Esophagus squamous epithelium (tissue), 5 donors: ENCODE results near the gene ANKFY1. TPM values are rescaled to one million over a fixed set of nuclear protein-coding genes. Genes with fewer than 3 reads are reported as not detected.

Experiments used
- DNase-seq: peaks from one replicate; lab custom pipeline; 2025; lab: John Stamatoyannopoulos, UW
- H3K27ac ChIP-seq, 4 donors: fragments of 200-600 bp; sonication (generic); one replicate each; pipeline ENCODE4 v1.5.1; 2016 to 2019; ENCODE audit warnings: mild to moderate bottlenecking in 1 of 4
- H3K27me3 ChIP-seq, 4 donors: fragments of 200-600 bp; sonication (generic); 1 replicate in 3 of 4; 2 replicates in 1 of 4; pipeline versions ENCODE4 v1.5.1 to v1.6.0; 2017 to 2021; ENCODE audit warnings: antibody characterized with exemption in 1 of 4
- H3K36me3 ChIP-seq, 3 donors: fragments of 200-600 bp; sonication (generic); one replicate each; pipeline ENCODE4 v1.5.1; 2016 to 2019
- H3K4me1 ChIP-seq, 3 donors: fragments of 200-600 bp; sonication (generic); one replicate each; pipeline ENCODE4 v1.5.1; 2017 to 2019
- H3K4me3 ChIP-seq, 4 donors: fragments of 200-600 bp; sonication (generic); 1 replicate in 3 of 4; 2 replicates in 1 of 4; pipeline ENCODE4 v1.5.1; 2016 to 2019; ENCODE audit warnings: mild to moderate bottlenecking in 2 of 4, moderate library complexity in 1 of 4
- H3K9me3 ChIP-seq, 3 donors: fragments of 200-600 bp; sonication (generic); one replicate each; pipeline ENCODE4 v1.5.1; 2016 to 2019
- CTCF ChIP-seq, 6 experiments: fragments of 450-650 bp in 4 of 6; fragments of 200-600 bp in 2 of 6; sonication (generic) in 2 of 6; IDR thresholded peaks; one replicate each; pipeline ENCODE4 v1.5.1; 2016 to 2019; ENCODE audit warnings: antibody characterized with exemption in 6 of 6, mild to moderate bottlenecking in 4 of 6, moderate library complexity in 4 of 6
- POLR2A ChIP-seq, 4 donors: fragments of 450-650 bp; IDR thresholded peaks; one replicate each; pipeline ENCODE4 v1.6.1; 2017; ENCODE audit warnings: antibody characterized with exemption in 4 of 4, mild to moderate bottlenecking in 4 of 4, moderate library complexity in 3 of 4
- WGBS, 2 donors: methylation state at CpG; one replicate each; pipeline ENCODE4 v1.1.5; 2018; 5-methylcytosine and 5-hydroxymethylcytosine counted together
- intact Hi-C: fragments of 100-400 bp; cut with DNase I; formaldehyde crosslinking; loops from one replicate; pipeline ENCODE4 v1.15.0; 2022
- small RNA-seq, 4 donors: library from RNA; depleted of rRNA; stranded (forward); fragments of <200 nt; gene quantifications; one replicate each; pipeline ENCODE3, GENCODE V24; 2016
- total RNA-seq, 4 donors: library from RNA; depleted of rRNA; stranded (reverse); fragments of >200 nt; gene quantifications; one replicate each; pipeline ENCODE4 v1.1.0, GENCODE V29; 2016
- donor health status: DM: yes; HTN: yes; CAD: no.

ANKFY1 gene
- total RNA-seq, 4 donors from 2014 or later: 21.0 to 34.7 (median 26.4) TPM

- 79 to 82% methylated on average over 4 of the region's 4 CpGs for WGBS, 2 donors
Observed at GRCh38 chr17:4116516-4116915, 147.3 kb downstream of the ANKFY1 start.

More at GRCh38 chr17:4116516-4116915, 147.3 kb downstream of the ANKFY1 start:
- Histone ChIP-seq H3K36me3 (peaks cover 6 to 100% (median 33%) of the 10 kb centered on the region in 3 donors), H3K4me1 (peaks cover 0 to 8% (median 0%) of the 10 kb centered on the region in 3 donors), H3K4me3 (no peak overlapping the region), H3K27ac (no peak overlapping the region), H3K9me3 (no peaks in the 10 kb centered on the region), H3K27me3 (no peaks in the 10 kb centered on the region)
- no peak for TF ChIP-seq POLR2A (IDR thresholded peaks at IDR 0.05)
- no peak for TF ChIP-seq CTCF (IDR thresholded peaks at IDR 0.05)
- intact Hi-C loops: no loop called here
- DNase-seq: no peak

Small RNAs within 50 kb of the gene (small RNA-seq; reads per million reads assigned to genes)
- gene RF00019: 0 reads per million in 4 donors

Other genes starting within 250 kb of the ANKFY1 start
- 10 to 100 TPM; 24.8 to 72.9 (median 36.4) TPM for gene ZZEF1, start 120.9 kb downstream of the ANKFY1 start, total RNA-seq
- gene CYB5D2, start 120.8 kb downstream of the ANKFY1 start, total RNA-seq: 10 to 100 TPM; 15.4 to 21.0 (median 18.3) TPM
- gene UBE2G1, start 102.7 kb upstream of the ANKFY1 start, total RNA-seq: 10 to 100 TPM; 52.5 to 88.2 (median 73.5) TPM
- under 1 TPM in 1 of 4 donors, not detected in 3; 0.27 TPM for gene SPNS3, start 170.0 kb upstream of the ANKFY1 start, total RNA-seq
- gene SPNS2, start 234.9 kb upstream of the ANKFY1 start, total RNA-seq: 10 to 100 TPM; 36.8 to 66.6 (median 47.6) TPM